ENCODE results near the gene PLEKHG3. TPM values are rescaled to one million over a fixed set of nuclear protein-coding genes. Genes with fewer than 3 reads are reported as not detected.

PLEKHG3 gene
- polyA plus RNA-seq, 6 donors from 2014 or later: not detected

- DNase-seq (no peak), ATAC-seq (ENCODE audit: low read depth in 2 of 2) (no peak)
- Mint-ChIP-seq H3K27me3 (peaks cover 14 to 47% (median 28%) of the 10 kb centered on the region in 3 donors), H3K9me3 (peaks cover 14 to 27% (median 23%) of the 10 kb centered on the region in 7 donors), H3K4me3 (no peak overlapping the region), H3K36me3 (peaks cover 8 to 24% of the 10 kb centered on the region in 2 donors), H3K27ac (no peak overlapping the region), H3K4me1 (peaks cover 0 to 5% (median 0%) of the 10 kb centered on the region in 3 donors)
Measured at GRCh38 chr14:64715628-64716412, 11.6 kb downstream of the PLEKHG3 start.

- ATAC-seq (ENCODE audit: low read depth in 2 of 2) (no peak), DNase-seq (no peak)
- no peak overlapping the region for H3K27ac Mint-ChIP-seq
- H3K4me1 Mint-ChIP-seq: peaks cover 0 to 5% (median 0%) of the 10 kb centered on the region in 3 donors
- H3K9me3 Mint-ChIP-seq: peaks cover 11 to 22% (median 19%) of the 10 kb centered on the region in 7 donors
- peaks cover 8 to 19% of the 10 kb centered on the region in 2 donors for H3K36me3 Mint-ChIP-seq
- H3K27me3 Mint-ChIP-seq: peaks cover 16 to 42% (median 23%) of the 10 kb centered on the region in 3 donors
- no peak overlapping the region for H3K4me3 Mint-ChIP-seq
Measured at GRCh38 chr14:64717870-64718269, 13.6 kb downstream of the PLEKHG3 start.

- peaks cover 7 to 10% of the 10 kb centered on the region in 2 donors for H3K36me3 Mint-ChIP-seq
- H3K27ac Mint-ChIP-seq: peak overlapping the region in 1 of 6 donors; percentile 76
- peaks cover 7 to 14% (median 10%) of the 10 kb centered on the region in 7 donors for H3K9me3 Mint-ChIP-seq
- no peak overlapping the region for H3K4me3 Mint-ChIP-seq
- peaks cover 0 to 5% (median 3%) of the 10 kb centered on the region in 3 donors for H3K4me1 Mint-ChIP-seq
- H3K27me3 Mint-ChIP-seq: peaks cover 16 to 34% (median 18%) of the 10 kb centered on the region in 3 donors
- ATAC-seq (ENCODE audit: low read depth in 2 of 2) (no peak), DNase-seq (no peak)
Measured at GRCh38 chr14:64718762-64719161, 14.5 kb downstream of the PLEKHG3 start.

- DNase-seq (no peak), ATAC-seq (ENCODE audit: low read depth in 2 of 2) (no peak)
- peaks cover 0 to 5% (median 4%) of the 10 kb centered on the region in 3 donors for H3K4me1 Mint-ChIP-seq
- peaks cover 10 to 25% (median 12%) of the 10 kb centered on the region in 3 donors for H3K27me3 Mint-ChIP-seq
- H3K27ac Mint-ChIP-seq: peak overlapping the region in 1 of 6 donors; percentile 52
- H3K9me3 Mint-ChIP-seq: peaks cover 0 to 5% (median 4%) of the 10 kb centered on the region in 7 donors
- no peak overlapping the region for H3K4me3 Mint-ChIP-seq
- H3K36me3 Mint-ChIP-seq: peaks cover 0 to 1% of the 10 kb centered on the region in 2 donors
Measured at GRCh38 chr14:64719601-64720000, 15.4 kb downstream of the PLEKHG3 start.

GRCh38 chr14:64720131-64720576 lies 15.9 kb downstream of the PLEKHG3 start:
- Mint-ChIP-seq H3K4me1 (peaks cover 0 to 5% (median 4%) of the 10 kb centered on the region in 3 donors), H3K4me3 (no peak overlapping the region), H3K9me3 (peaks cover 0 to 5% (median 4%) of the 10 kb centered on the region in 7 donors)

GRCh38 chr14:64721391-64721791 lies 17.2 kb downstream of the PLEKHG3 start:
- DNase-seq (no peak), ATAC-seq (ENCODE audit: low read depth in 2 of 2) (no peak)
- Mint-ChIP-seq H3K36me3 (no peaks in the 10 kb centered on the region), H3K27ac (peak overlapping the region in 1 of 6 donors; percentile 41), H3K27me3 (peaks cover 0 to 18% (median 12%) of the 10 kb centered on the region in 3 donors), H3K4me3 (no peak overlapping the region), H3K4me1 (peaks cover 0 to 5% (median 4%) of the 10 kb centered on the region in 3 donors), H3K9me3 (peaks cover 0 to 4% (median 0%) of the 10 kb centered on the region in 7 donors)

More at GRCh38 chr14:64720131-64720576, 15.9 kb downstream of the PLEKHG3 start:
- Mint-ChIP-seq H3K36me3 (no peaks in the 10 kb centered on the region), H3K27me3 (peaks cover 7 to 20% (median 12%) of the 10 kb centered on the region in 3 donors), H3K27ac (peak overlapping the region in 1 of 6 donors; percentile 62)
- ATAC-seq (ENCODE audit: low read depth in 2 of 2): no peak
- no peak for DNase-seq

- Mint-ChIP-seq H3K27ac (peak overlapping the region in 1 of 6 donors; percentile 62), H3K4me1 (peaks cover 0 to 5% (median 4%) of the 10 kb centered on the region in 3 donors), H3K9me3 (peaks cover 0 to 4% (median 0%) of the 10 kb centered on the region in 7 donors), H3K27me3 (peaks cover 0 to 13% (median 12%) of the 10 kb centered on the region in 3 donors), H3K4me3 (no peak overlapping the region), H3K36me3 (no peaks in the 10 kb centered on the region)
- ATAC-seq (ENCODE audit: low read depth in 2 of 2) (no peak), DNase-seq (no peak)
Measured at GRCh38 chr14:64721899-64722298, 17.7 kb downstream of the PLEKHG3 start.

- no peak for ATAC-seq (ENCODE audit: low read depth in 2 of 2)
- no peak overlapping the region for H3K27ac Mint-ChIP-seq
- peaks cover 0 to 4% (median 1%) of the 10 kb centered on the region in 3 donors for H3K4me1 Mint-ChIP-seq
- no peaks in the 10 kb centered on the region for H3K36me3 Mint-ChIP-seq
- H3K4me3 Mint-ChIP-seq: no peak overlapping the region
- H3K27me3 Mint-ChIP-seq: peaks cover 0 to 6% (median 4%) of the 10 kb centered on the region in 3 donors
- H3K9me3 Mint-ChIP-seq: peaks cover 0 to 4% (median 0%) of the 10 kb centered on the region in 7 donors
- no peak for DNase-seq
Measured at GRCh38 chr14:64722842-64723447, 18.7 kb downstream of the PLEKHG3 start.

GRCh38 chr14:64723691-64724577 lies 19.7 kb downstream of the PLEKHG3 start:
- Mint-ChIP-seq H3K27ac (no peak overlapping the region), H3K4me1 (peaks cover 0 to 4% (median 0%) of the 10 kb centered on the region in 3 donors), H3K27me3 (peaks cover 0 to 6% (median 0%) of the 10 kb centered on the region in 3 donors), H3K36me3 (no peaks in the 10 kb centered on the region), H3K9me3 (peaks cover 0 to 4% (median 0%) of the 10 kb centered on the region in 7 donors), H3K4me3 (peak overlapping the region in 1 of 8 donors; percentile 47)
- no peak for DNase-seq
- no peak for ATAC-seq (ENCODE audit: low read depth in 2 of 2)

- ATAC-seq (ENCODE audit: low read depth in 2 of 2) (no peak), DNase-seq (no peak)
- Mint-ChIP-seq H3K4me1 (peaks cover 0 to 4% (median 0%) of the 10 kb centered on the region in 3 donors), H3K4me3 (no peak overlapping the region), H3K9me3 (peaks cover 0 to 4% (median 0%) of the 10 kb centered on the region in 7 donors), H3K27me3 (peaks cover 0 to 6% (median 0%) of the 10 kb centered on the region in 3 donors), H3K36me3 (no peaks in the 10 kb centered on the region), H3K27ac (no peak overlapping the region)
Measured at GRCh38 chr14:64724578-64724930, 20.3 kb downstream of the PLEKHG3 start.

GRCh38 chr14:64725261-64725815 lies 21.1 kb downstream of the PLEKHG3 start:
- Mint-ChIP-seq H3K4me3 (no peak overlapping the region), H3K36me3 (no peaks in the 10 kb centered on the region), H3K27ac (no peak overlapping the region), H3K4me1 (peaks cover 0 to 4% (median 0%) of the 10 kb centered on the region in 3 donors), H3K27me3 (peaks cover 0 to 6% (median 0%) of the 10 kb centered on the region in 3 donors), H3K9me3 (peaks cover 0 to 4% (median 0%) of the 10 kb centered on the region in 7 donors)
- no peak for ATAC-seq (ENCODE audit: low read depth in 2 of 2)
- DNase-seq: no peak

- DNase-seq: no peak
- Mint-ChIP-seq H3K4me1 (peaks cover 0 to 4% (median 0%) of the 10 kb centered on the region in 3 donors), H3K4me3 (no peak overlapping the region), H3K27me3 (no peaks in the 10 kb centered on the region), H3K27ac (no peak overlapping the region), H3K36me3 (no peaks in the 10 kb centered on the region), H3K9me3 (no peaks in the 10 kb centered on the region)
- ATAC-seq (ENCODE audit: low read depth in 2 of 2): no peak
Measured at GRCh38 chr14:64725879-64726584, 21.8 kb downstream of the PLEKHG3 start.
